GM21381 (cell line): ENCODE data around the gene SLC35E2B.
A peak's percentile ranks its signal among the peaks of the same experiment; 100 is the strongest.
"Not testable (repeated sequence)": the region's sequence is repeated elsewhere in the genome, so short reads cannot be mapped to it uniquely, and the experiment has no call there.

Source experiments
- ATAC-seq: cut with Tn5 transposase; IDR thresholded peaks from one replicate; pipeline ENCODE4 v1.9.1; 2021; ENCODE audit warnings: mild to moderate bottlenecking, moderate library complexity; ENCODE audit not compliant: unreplicated experiment

The SLC35E2B gene

GRCh38 chr1:1692714-1693647 lies at the start of gene SLC35E2B:
SLC35E2B (minus strand) TSS chr1:1692795; CDS start chr1:1676699, 16,096 bp downstream.
- peak; percentile 74 for ATAC-seq

GRCh38 chr1:1741013-1741412 lies 48.4 kb upstream of the SLC35E2B start:
- not testable (repeated sequence) for ATAC-seq

- ATAC-seq, result not testable (repeated sequence)
Observed at GRCh38 chr1:1738799-1739337, 46.3 kb upstream of the SLC35E2B start.

- ATAC-seq, result not testable (repeated sequence)
Observed at GRCh38 chr1:1737675-1738590, 45.3 kb upstream of the SLC35E2B start.

- no peak for ATAC-seq
Observed at GRCh38 chr1:1732381-1732780, 39.8 kb upstream of the SLC35E2B start.

- no peak for ATAC-seq
Observed at GRCh38 chr1:1730870-1731269, 38.3 kb upstream of the SLC35E2B start.

DNA sequence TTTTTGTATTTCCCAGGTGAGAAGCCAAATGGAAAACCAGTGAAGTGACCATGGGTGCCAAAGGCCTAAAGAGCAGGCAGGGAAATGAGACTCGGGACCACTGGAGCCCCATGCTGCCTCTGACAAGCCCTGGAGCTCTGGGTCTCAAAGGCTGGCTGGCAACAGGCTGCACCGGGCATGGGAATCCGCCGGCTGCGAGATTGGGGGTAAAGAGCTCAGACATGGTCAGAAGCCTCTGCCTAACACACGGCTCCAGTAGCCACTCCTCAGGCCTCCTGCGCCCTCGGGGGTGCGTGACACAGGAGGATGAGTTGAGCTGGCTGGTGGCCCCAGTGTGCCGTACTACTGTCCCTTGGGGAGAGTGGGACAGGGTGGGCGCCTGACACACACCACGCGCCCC lies 37.6 kb upstream of the SLC35E2B start:
- ATAC-seq, result not testable (repeated sequence)

- ATAC-seq, result not testable (repeated sequence)
Observed at GRCh38 chr1:1729116-1729816, 36.7 kb upstream of the SLC35E2B start.

DNA sequence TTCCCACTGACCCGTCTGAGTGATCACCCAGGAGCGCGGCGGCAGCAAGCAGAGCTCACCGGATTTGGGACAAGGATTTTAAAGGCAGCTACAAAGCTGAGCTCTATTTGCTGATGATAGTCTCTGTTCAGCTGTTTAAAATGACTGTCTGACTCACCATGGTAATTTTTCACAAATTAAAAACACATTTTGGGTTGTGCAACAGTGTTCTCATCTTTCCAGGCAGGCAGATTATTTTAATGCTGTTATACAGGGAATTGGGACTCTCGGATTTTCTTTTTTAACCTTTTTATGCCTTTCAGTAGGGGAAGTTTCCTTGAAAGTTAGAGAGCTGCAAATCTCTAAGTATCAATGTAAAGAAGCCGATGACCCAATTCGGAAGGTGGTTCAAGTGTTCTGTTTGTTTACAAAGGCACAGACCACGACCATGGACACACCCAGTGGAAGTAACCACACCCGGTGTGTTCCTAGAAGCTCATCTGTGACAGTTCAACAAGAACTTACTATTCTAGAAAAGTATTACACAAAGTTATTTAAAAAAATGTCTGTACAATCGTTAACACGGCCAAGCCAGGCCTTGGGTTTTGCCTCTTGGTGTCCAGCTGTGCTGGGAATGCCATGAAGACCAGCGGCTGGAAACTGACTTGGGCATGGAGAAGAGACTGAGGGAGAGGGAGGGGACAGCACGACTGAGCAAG lies 35.9 kb upstream of the SLC35E2B start:
- not testable (repeated sequence) for ATAC-seq

DNA sequence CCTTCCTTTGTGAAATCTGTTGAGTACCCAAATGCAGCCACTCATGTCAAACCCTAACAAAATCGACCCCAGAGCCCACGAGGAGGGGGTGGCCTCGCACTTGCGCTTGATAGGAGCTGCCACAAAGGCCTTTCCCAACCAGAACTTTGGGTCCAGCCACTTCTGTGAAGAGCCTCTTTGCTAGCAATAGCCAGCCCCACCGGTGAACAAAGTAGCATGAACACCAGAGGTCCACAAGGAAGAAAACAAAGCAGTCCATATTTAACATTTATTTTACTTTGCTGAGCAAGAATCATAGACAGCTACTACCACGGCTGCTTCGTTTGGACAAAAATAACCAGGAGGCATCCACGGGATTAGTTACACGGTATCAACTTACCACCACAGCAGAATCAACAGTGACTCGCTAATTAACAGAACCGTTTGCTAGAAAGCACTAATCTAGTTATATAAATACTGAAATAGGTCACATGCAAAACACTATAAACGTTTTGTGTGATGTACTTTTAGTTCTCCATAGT lies 34.6 kb upstream of the SLC35E2B start:
- not testable (repeated sequence) for ATAC-seq

- not testable (repeated sequence) for ATAC-seq
Observed at GRCh38 chr1:1726088-1726487, 33.5 kb upstream of the SLC35E2B start.

DNA sequence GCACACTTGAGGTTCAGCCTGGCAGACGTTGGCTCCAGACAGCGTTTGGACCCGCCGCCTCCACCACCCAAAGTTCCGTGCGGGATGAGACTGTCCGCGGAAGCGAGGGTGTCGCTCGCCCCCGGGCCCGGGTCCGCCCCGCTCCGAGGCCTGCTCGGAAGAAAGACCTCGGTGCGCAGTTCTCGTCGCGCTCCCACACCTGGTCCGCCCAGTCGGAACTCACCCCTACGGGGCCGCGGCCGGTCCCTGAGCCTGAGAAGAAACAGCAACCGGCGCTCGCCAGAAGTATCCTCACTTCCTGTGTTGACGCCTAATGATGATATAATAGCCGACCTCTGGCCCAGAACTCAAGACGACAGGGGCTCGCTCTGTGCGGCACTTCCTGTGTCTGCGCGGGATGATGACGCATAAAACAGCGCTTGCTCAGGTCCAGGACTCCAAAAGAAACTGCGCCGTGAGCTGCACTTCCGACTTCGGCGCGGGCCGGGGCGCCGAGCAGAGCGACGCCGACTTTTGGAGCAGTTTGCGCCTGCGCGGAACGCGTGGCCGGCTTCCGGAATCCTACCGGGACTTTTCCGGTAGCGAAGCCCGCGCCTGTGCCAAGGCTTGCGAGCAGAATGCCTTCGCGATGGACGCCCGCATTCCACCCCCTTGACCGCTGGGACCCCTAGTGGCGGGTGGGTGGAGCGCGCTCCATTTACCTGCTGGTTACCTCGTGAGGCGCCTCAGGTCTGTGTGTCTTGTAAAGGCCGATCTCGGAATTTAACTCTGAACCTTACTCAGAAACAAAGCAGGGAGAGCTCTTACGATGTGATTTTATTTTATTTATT lies 31.7 kb upstream of the SLC35E2B start, which contains the start of gene CDK11A:
TSS of gene CDK11A (minus strand) at position 323 of the 830 bp plus-strand sequence. CDS start 1,539 bp downstream, outside the sequence.
- peak; percentile 96 for ATAC-seq

DNA sequence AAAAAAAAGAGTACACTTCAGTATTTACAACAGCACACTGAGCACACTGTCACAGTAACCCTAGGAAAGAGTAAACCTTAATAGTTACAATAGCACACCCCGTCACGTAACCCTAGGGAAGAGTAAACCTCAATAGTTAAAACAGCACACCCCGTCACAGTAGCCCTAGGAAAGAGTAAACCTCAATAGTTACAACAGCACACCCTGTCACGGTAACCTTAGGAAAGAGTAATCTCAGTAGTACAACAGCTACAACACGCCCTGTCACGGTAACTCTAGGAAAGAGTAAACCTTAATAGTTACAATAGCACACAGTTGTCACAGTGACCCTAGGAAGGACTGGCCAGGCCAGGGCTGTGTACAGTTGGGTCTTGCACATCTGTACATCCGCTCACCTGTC lies 28.6 kb upstream of the SLC35E2B start:
- no peak for ATAC-seq

DNA sequence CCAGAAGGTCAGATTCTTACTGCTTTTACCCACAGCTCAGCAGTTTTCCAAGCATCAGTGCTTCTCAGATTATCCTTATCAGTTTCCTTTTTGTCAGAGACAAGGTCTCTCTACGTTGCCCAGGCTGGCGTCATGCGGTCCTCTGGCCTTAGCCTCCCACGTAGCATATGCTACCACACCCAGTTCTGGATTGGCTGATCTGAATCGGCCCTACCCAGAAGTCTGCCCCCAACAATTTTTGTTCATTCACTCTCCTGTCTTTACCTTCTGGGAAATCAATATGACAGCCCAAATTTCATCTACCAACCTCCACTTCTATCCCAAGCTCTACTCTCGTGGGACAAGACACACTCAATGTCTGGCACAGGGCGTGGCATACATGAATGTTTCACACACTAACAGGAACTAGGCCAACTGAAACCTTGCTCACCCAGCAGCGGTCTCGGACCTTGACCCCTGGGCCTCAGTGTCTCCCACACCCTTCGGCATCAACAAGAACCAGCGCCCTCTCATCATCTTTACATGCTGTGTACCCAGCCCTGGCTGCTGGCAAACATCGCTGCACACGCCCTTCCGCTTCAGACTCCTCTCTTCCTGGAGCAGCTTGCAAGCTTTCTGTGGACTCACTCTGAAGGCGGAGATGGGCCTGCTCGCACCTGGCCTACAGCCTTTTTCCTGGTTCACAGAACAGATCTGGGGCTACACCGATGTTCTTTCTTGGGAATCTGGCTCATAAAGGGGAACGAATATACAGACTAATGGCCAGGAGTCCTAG lies 22.7 kb upstream of the SLC35E2B start:
- not testable (repeated sequence) for ATAC-seq

DNA sequence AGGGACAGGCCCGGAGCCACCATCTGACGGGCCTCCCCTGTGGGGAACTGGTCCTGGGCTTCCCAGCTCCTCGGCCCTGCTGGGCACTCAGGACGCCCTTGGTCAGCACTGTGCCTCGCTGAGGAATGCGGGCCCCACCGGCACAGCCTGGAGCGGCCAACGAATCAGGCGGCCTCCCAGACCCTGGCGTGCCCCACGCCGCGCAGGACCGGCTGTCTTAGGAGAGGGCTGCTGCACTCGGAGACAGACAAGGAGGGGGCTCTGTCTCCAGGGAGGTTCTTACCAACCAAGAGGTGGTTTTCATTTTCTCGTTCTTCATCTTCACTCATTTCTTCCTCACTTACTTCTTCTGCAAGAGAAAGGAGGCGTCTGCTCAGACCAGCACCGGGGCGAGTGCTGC lies 15.3 kb upstream of the SLC35E2B start:
- not testable (repeated sequence) for ATAC-seq

GRCh38 chr1:1707241-1707640 lies 14.6 kb upstream of the SLC35E2B start:
- ATAC-seq, result not testable (repeated sequence)

GRCh38 chr1:1705623-1706022 lies 13.0 kb upstream of the SLC35E2B start:
- ATAC-seq, result not testable (repeated sequence)
